ENCODE measurements around the gene ACOT7.
"Not testable (repeated sequence)": the region's sequence is repeated elsewhere in the genome, so short reads cannot be mapped to it uniquely, and the experiment has no call there.

DNA sequence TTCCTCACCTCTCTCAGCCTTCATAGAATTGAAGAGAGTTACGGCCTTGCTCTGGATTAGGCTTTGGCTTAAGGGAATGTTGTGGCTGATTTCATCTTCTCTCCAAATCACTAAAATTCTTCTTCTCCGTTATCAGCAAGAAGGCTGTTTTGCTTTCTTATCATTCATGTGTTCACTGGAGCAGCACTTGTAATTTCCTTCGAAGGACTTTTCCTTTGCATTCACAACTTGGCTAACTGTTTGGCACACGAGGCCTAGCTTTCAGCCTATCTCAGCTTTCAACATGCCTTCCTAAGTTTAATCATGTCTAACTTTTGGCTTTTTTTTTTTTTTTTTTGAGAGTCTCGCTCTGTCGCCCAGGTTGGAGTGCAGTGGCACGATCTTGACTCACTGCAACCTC, 21.3 kb downstream of the ACOT7 start:
- TF ChIP-seq, protein P1, sequence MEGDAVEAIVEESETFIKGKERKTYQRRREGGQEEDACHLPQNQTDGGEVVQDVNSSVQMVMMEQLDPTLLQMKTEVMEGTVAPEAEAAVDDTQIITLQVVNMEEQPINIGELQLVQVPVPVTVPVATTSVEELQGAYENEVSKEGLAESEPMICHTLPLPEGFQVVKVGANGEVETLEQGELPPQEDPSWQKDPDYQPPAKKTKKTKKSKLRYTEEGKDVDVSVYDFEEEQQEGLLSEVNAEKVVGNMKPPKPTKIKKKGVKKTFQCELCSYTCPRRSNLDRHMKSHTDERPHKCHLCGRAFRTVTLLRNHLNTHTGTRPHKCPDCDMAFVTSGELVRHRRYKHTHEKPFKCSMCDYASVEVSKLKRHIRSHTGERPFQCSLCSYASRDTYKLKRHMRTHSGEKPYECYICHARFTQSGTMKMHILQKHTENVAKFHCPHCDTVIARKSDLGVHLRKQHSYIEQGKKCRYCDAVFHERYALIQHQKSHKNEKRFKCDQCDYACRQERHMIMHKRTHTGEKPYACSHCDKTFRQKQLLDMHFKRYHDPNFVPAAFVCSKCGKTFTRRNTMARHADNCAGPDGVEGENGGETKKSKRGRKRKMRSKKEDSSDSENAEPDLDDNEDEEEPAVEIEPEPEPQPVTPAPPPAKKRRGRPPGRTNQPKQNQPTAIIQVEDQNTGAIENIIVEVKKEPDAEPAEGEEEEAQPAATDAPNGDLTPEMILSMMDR (IDR thresholded peaks at IDR 0.05): not testable (repeated sequence)
- not testable (repeated sequence) for TF ChIP-seq SIN3A (IDR thresholded peaks at IDR 0.05; ENCODE audit: borderline replicate concordance, insufficient read depth, low read depth, low read length)

All from Panc1 (cell line).